HG02870 (cell line): ENCODE data around the gene RGS14.
"Not testable (repeated sequence)": the region's sequence is repeated elsewhere in the genome, so short reads cannot be mapped to it uniquely, and the experiment has no call there.

Source experiments
- ATAC-seq: cut with Tn5 transposase; IDR thresholded peaks from one replicate; pipeline ENCODE4 v1.9.1; 2021; ENCODE audit warnings: mild to moderate bottlenecking, moderate library complexity; ENCODE audit not compliant: unreplicated experiment

The RGS14 gene

GRCh38 chr5:177399997-177400868 lies 42.5 kb downstream of the RGS14 start, which contains the start of gene PFN3:
TSS of gene PFN3 (minus strand) at chr5:177400661. CDS start at chr5:177400576, 85 bp downstream.
- ATAC-seq = no peak

GRCh38 chr5:177402271-177403043 lies 44.7 kb downstream of the RGS14 start:
- no peak for ATAC-seq

DNA sequence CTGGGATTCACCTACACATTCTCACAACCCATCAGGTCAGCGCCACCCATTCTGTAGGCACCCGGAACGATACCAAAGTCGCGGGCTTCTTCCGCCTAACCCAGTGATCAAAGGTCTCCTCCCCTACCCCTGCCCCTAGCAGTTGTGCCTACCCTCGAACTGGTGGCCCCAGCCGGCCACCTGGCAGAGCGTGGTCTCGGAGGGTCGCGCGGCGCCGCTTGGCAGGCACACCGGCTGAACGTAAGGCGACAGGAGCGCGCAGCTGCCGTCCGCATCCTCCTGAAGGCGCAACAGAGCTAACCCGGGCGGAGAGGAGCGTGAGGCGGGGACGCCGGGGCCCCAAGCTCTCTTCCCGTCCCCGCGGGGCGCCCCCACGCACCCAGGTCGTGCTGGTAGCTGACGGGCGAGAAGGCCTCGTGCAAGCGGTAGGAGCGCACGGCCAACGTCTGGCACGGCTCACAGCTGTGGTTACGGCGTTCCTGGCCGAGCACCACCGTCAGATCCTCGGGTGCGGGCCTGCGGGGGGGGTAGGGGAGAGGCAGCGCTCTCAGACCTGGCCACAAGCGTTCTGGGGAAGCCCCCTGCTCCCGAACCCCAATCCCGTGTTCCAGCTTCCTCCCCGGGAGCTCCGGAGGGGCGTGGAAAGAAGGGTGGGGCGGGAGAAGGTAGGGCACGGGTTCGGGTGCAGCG lies 45.5 kb downstream of the RGS14 start:
- peak; percentile 18 for ATAC-seq

DNA sequence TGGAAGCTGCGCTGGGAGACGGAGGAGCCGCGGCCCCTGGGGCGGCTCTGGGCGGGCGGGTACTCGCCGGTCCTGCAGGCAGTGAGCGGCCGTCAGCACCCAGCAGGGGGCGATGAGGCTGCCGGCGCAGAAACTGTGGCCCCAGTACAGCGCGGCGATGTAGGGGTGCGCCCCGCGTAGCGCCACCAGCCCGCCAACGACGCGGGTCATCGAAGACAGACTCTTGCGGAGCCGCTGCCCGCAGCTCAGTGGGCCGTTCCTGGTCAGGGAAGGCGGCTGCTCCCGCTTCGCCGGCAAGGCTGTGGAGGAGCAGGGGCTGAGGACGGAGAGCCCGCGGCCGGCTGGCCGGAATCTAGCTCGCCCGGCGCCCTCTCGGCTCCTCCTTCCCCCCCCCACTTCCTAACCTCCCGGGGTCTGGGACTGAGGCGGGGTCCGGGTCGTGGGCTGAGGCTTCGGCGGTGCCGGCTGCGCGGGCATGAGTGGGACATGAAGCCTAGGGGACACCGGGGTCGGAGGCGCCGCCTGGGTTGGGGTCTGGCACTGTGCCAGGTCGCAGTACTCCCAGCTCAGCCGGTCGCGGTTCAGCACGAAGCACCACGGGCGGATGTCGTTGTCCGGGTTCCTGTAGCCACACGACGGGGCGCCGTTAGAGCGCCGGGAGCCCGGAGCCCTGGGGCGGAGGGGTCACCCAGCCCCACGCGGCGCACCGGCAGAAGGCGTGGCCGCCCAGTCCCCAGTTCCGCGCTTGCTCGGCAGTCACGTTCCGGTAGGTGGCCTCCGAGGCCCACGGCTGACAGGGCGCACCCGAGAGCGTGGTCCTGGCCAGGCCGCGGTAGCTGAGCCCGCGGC lies 46.3 kb downstream of the RGS14 start:
- peak; percentile 78 for ATAC-seq

- no peak for ATAC-seq
Measured at GRCh38 chr5:177404641-177405179, 47.0 kb downstream of the RGS14 start.

GRCh38 chr5:177405312-177405711 lies 47.6 kb downstream of the RGS14 start:
- ATAC-seq = no peak

GRCh38 chr5:177405805-177406204 lies 48.1 kb downstream of the RGS14 start:
- ATAC-seq = no peak

DNA sequence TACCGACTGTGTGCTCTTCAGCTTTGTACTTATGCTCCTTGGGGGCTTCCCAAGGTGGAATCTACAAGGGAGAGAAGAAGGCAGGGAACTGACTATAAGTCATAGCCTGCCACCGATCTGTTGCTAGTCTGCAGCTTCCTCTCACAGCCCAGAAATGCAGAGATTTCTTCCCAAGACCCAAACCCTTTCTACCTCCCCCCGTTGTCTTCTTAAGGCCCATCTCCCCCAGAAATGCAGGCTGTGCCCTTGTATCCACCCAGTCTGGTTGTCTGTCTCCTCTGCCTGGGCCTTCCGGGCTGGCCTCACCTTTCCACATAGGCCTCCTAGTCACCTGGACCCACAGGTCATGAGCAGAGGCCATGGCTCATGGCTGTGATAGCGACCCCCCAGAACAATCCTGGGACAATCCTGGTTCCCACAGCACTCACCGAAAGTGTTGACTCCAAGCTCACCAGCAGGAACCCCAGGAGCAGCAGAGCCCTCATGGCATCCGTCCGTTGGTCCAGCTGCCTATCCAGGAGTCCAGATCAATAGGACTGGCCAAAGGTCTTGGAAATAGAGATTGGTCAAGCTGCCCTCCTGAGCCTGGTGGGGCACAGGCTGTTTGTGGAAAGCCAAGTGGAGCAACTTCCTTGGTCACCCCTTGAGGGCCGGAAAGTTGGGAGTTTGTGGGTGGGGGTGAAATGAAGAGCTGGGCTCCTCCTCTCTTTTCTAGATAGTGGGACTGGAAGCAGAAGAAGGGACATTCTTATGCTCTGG lies 51.5 kb downstream of the RGS14 start, which contains the start of gene F12:
Gene F12, minus strand, starts transcription at position 522 of the 759 bp plus-strand sequence. Its CDS starts 37 bp downstream, at position 485.
- ATAC-seq = no peak

DNA sequence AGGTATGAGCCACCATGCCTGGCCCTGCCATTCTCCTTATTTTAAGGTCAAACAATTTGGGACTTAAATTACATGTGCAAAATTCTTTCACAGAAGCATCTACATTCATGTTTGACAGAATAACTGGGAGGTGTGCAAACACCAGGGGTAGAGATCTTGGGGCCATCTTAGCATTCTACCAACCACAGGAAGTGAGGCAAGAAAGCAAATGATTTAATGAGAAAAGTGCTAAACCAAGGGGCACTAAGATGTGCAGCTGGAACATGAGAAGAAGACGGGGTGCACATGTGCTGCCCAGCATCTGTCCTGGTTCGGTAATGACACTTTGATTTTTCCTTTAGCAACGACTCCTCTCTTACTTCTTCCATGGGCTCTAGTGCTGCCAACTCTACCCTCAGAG lies 52.9 kb downstream of the RGS14 start:
- ATAC-seq = no peak

DNA sequence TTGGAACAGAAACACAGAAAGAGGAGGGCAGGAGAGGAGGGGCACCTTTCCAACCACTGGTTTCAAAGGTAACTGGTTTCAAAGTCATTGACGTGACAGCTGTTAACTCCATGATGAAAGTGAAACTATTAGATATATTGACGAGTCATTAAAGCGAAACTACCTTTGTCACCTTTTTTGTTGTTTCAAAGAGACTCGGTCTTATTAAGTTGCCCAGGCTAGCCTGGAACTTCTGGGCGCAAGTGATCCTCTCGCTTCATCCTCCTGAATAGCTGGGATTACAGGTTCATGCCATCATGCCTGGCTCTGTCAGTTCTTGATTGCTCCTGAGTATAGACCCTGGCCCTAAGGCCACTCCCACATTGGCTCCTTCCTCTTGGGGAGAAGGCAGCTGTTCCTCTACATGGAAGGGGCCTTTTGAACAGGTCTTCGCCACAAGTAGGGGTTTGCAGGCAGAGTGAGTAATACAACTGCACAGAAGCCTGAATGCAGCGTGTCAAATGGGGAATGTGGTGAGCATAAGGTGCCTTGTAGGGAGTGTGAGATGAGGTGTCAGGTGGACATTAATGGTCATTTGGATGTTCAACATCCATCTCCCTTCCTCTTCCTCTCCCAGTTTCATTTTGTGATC lies 55.0 kb downstream of the RGS14 start:
- no peak for ATAC-seq

- ATAC-seq = no peak
Measured at GRCh38 chr5:177414481-177414880, 56.8 kb downstream of the RGS14 start.

DNA sequence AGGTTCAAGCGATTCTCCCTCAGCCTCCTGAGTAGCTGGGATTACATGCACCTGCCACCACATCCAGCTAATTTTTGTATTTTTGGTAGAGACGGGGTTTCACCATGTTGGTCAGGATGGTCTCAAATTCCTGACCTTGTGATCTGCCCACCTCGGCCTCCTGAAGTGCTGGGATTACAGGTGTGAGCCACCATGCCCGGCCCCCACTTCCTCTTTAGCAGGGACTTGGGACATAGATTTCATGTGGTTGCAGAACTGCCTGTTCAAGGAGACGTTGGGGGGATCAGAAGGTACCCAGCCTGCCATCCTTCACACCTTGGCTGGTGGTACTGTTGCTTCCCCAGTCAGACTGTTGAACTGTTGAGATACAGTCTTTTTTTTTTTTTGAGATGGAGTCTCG lies 59.4 kb downstream of the RGS14 start:
- ATAC-seq = not testable (repeated sequence)

DNA sequence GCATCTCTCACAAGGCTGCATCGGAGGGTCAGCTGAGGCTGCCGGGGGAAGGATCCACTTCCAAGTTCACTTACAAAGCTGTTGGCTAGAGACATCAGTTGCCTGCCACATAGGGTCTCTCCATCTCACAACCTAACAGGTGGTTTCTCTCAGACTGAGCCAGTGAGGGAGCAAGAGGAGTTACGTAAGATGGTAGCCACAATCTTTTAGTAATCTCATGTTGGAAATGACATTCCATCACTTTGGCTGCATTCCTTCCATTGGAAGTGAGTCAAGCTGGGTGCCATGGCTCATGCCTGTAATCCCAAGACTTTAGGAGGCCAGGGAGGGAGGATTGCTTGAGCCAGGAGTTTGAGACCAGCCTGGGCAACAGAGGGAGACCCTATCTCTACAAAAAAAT lies 61.3 kb downstream of the RGS14 start:
- no peak for ATAC-seq

- ATAC-seq = not testable (repeated sequence)
Measured at GRCh38 chr5:177420472-177420871, 62.7 kb downstream of the RGS14 start.

- ATAC-seq = no peak
Measured at GRCh38 chr5:177421062-177421798, 63.5 kb downstream of the RGS14 start.
